Stimulated activated CD4-positive, alpha-beta T cell treated with anti-CD3 and anti-CD28 coated beads, Interleukin-12 subunit alpha, Interleukin-12 subunit beta, amount 100 ng/mL, for 4 hours (primary cell): ENCODE data around the gene CHST11.
"Not testable (repeated sequence)": the region's sequence is repeated elsewhere in the genome, so short reads cannot be mapped to it uniquely, and the experiment has no call there.

ENCODE experiments used
- DNase-seq: peaks from one replicate; pipeline ENCODE4 v3.0.0-alpha.2; 2020

CHST11 gene

DNA sequence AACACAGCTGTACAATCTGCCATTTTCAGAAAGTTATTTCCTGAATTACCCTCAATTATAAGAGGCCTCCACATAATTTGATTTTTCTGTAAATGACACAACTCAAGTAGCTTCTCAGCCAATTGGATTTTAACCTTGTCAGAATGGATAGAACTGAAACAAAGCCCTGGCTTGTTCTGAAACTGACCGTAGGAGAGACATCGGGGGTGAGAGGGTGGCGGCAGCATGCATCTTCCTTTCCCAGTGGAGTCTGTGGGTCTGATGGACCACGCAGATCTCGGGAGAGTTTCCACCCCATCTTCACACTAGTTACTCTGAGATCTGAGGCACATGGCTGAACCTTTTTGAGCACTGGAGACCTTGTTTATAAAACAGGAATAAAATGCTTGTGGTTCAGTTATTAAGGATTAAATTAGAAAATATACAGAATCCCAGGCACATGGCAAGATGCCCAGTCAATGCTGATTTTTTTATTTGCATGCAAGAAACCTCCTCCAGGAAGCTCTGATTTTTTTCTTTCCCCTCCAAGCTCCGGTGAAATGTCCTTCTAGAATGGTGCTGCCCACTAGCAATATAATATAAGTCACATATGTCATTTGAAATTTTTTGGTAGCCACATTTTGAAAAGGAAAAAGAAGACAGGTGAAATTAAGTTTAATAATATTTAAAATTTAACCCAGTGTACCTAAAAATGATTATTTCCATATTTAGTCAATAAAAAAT is 153.9 kb downstream of the CHST11 start:
- no peak for DNase-seq

DNA sequence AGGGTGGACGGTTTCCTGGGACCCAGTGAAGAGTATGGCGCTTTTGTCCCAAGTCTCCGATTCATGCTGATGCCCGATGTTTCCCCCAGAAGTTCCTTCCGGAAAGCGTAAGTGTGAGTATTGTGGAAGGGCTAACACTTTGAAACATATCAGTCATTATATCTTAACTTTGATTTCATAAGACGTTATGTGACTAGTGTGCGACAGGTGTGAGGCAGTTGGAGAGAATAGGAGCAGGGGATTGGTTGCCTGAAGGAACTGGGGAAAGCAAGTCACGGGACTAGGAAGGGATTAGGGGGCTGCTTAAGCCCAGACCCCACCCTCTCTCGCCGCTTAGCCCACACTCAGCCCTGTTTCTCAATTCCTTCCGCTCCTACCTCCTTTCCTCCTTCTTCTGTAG is 154.9 kb downstream of the CHST11 start:
- DNase-seq = no peak

DNA sequence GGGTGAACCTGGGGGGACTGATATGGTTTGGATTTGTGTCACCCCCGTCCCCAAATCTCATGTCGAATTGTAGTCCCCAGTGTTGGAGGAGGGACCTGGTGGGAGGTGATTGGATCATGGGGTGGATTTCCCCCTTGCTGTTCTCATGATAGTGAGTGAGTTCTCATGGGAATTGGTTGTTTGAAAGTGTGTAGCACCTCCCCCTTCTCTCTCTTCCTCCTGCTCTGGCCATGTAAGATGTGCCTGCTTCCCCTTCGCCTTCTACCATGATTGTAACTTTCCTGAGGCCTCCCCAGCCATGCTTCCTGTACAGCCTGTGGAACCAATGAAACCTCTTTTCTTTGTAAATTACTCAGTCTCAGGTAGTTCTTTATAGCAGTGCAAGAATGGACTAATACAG is 156.6 kb downstream of the CHST11 start:
- DNase-seq = not testable (repeated sequence)

- DNase-seq = no peak
These were observed 158.4 kb downstream of the CHST11 start for GRCh38 chr12:104615048-104615561.

DNA sequence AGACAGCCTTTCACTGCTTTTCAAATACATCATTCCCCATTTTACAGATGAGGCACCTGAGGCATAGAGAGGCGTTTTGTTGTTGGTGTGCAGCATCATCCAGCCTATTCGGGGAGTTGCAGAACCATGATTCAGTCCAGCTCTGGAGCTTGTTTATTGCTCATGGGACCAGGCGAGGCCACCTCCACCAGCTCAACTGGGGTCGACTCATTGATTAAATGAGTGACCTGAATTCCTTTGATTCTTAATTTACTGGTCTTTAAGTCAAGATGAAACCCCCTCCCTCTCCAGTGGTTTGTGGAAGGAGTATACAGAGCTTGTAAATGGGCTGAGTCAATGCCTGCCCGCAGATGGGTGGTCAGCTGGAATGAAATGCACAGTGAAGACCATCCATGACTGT is 161.9 kb downstream of the CHST11 start:
- no peak for DNase-seq

DNA sequence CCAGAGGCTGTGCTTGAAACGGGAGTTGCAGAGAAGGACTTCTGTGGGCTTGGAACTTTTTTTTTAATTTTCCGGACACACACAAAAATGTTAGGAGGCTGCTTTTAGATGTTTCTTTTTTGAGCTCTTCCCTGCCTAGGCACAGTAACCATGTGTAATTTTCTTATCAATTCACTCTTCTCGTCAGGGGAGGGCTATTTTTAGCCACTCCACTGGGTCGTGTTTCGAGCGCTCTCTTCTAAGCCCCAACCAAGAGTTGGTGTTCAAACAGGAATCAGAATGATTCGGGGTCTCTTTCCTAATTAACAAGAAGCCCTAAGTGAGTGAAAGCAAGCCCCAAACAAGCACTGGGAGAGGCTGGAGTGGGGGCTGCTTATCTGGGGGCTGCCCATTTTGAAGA is 162.6 kb downstream of the CHST11 start:
- no peak for DNase-seq

- no peak for DNase-seq
These were observed 164.2 kb downstream of the CHST11 start for GRCh38 chr12:104620837-104621531.

GRCh38 chr12:104622928-104623327 is 166.2 kb downstream of the CHST11 start:
- no peak for DNase-seq

GRCh38 chr12:104623883-104624282 is 167.1 kb downstream of the CHST11 start:
- no peak for DNase-seq

DNA sequence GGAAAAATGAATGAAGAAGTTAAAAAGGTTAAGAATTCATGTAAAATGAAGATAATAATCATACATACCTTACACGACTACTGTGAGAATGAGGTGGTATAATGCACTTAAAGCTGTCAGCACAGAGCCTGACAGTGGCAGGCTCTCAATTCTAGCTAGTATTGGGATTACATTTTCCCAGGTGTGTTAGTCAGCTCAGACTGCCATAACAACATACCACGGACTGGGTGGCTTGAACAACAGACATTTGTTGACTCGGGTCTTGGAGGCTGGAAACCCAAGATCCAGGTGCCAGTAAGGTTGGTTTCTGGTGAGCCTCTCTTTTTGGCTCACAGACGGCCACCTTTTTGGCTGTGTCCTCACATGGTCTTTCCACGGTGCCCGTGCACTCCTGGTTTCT is 167.8 kb downstream of the CHST11 start:
- no peak for DNase-seq

DNA sequence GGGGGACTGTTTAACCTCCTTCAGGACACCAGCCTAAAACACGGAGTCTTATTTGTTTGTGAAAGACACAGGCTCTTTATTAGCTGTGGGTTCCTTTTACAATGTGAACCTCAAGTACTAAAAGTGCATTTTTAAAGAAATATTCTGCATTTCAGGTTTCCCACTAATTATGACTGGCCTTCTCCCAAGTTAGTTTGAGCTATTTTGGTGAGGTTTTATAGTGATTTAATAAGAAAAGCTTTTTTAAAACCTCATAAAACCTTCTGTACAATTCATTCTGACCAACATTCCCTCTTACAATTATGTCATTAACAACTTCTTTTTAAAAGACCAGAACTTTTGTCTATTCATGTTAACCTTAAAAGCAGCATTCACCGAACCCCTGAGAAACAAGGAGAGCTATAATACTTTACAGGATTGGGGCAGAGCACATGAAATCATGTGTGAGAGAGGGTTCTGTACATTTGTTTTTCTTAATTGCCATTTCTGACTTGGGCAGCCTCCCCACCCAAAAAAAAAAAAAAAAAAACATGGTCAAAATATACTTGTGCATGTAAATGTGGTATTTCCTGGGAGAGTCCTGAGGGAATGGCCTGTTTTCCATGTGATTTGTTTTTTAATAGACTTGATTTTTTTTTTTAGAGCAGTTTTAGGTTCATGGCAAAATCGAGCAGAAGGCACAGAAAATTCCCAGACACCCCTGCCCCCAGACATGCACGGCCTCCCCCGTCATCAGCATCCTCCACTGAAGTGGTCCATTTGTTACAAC is 169.5 kb downstream of the CHST11 start:
- no peak for DNase-seq

DNA sequence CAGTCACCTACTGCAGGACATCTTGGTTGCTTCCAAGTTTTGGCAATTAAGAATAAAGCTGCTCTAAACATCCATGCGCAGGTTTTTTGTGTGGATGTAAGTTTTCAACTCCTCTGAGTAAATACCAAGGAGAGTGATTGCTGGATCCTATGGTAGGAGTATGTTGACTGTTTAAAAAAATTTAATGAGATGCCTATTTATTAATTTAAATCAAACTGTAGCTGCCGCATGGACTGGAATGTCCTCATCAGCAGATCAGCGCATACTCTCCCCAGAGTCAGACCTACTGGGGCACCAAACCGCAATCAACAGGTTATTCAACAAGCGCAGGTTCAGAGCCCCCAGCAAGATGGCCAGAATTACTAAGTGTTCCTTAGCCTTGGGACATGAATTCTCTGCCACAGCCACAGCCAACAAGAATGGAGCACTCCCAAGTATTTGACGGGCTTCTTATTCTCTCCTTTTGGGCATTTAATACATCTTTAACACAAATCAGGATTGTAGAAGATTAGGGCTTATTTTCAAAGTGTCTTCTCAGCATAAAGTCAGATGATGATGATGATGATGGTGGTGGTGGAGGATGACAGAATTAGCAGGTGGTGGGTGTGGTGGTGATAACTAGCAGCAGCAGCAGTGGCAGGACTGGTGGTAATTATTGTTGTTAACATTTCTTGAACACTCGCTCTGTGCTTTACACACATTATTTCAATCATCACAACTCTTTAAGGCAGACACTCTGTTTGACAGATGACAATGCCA is 170.7 kb downstream of the CHST11 start:
- no peak for DNase-seq

DNA sequence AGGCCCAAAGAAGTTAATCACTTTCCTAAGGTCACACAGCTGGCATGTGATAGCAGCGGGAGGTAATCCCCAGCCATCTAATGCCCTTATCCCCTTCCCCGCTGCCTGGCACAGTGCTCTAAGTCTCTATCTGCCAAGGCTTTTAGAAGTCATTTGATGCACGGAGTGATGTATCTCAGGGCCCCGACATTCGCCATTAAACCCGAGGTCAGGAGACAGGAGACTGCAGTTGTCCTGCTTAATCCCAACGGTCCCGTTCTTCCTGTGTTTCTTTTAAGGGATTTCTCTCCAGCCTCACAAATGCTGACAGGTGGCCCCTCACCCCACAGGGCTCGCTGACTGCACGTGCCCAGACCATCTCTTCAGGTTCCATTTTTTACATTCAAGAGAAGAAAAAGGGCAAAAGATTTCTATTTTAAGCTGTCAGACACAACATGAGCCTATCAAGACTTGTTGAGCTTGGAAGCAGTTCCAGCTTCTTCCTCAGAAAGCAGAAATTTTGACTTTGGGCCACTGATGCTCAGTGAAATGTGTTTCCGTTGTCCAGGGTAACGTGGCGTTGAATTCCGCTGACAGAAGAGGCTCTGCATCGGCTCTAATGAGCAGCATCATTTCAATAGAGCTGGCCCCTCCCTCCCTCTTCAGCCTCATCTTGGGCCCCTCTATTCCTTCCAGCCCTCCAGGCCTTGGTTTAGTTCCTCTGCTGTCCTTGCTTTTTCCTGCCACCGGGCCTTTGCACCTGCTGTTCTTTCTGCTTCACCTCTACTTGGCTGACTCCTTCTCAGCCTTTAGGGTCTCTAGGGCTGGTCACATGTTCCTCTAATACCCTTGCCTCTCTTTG is 171.5 kb downstream of the CHST11 start:
- DNase-seq = no peak

DNA sequence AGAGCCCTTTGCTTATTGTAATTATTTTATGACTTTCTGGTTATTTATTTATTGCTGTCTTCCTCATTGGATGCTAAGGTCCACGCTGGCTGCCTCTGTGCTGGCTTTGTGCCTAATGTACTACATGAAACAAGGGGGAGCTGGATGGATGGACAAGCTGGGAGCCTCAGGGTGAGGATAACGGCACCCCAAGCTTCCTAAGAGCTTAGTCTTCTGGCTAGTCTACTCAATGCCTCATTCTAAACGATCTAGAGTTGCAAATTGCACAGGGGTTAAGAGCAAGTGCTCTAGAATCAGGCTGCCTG is 172.0 kb downstream of the CHST11 start:
- DNase-seq = no peak

- DNase-seq = no peak
These were observed 173.5 kb downstream of the CHST11 start for GRCh38 chr12:104630230-104630670.

- DNase-seq = no peak
These were observed 175.1 kb downstream of the CHST11 start for GRCh38 chr12:104631867-104632266.

DNA sequence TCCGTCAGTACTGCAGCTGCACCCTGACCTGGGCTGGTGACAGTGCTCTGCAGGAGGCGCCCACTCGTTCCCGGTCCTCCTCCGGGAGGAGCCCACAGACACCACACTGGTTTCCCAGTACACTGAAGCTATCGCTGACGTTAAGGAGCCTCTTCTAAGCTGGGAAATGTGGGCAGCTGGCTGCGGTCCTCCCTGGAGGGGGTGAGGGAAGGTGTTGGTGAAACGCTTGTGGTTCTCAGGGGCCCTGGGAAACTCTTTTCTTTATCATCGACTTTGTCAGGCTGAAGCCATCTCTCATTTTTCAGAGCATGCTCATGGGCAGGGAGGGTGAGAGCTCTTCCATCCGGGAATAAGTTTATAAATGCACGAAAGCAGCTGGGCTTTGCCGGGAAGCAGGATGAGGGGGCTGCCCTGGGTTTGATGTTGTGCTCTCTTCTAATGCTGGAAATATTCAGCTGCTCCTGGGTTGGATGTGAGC is 176.0 kb downstream of the CHST11 start:
- DNase-seq = no peak

GRCh38 chr12:104634044-104634443 is 177.3 kb downstream of the CHST11 start:
- no peak for DNase-seq

GRCh38 chr12:104634852-104635251 is 178.1 kb downstream of the CHST11 start:
- DNase-seq = no peak

DNA sequence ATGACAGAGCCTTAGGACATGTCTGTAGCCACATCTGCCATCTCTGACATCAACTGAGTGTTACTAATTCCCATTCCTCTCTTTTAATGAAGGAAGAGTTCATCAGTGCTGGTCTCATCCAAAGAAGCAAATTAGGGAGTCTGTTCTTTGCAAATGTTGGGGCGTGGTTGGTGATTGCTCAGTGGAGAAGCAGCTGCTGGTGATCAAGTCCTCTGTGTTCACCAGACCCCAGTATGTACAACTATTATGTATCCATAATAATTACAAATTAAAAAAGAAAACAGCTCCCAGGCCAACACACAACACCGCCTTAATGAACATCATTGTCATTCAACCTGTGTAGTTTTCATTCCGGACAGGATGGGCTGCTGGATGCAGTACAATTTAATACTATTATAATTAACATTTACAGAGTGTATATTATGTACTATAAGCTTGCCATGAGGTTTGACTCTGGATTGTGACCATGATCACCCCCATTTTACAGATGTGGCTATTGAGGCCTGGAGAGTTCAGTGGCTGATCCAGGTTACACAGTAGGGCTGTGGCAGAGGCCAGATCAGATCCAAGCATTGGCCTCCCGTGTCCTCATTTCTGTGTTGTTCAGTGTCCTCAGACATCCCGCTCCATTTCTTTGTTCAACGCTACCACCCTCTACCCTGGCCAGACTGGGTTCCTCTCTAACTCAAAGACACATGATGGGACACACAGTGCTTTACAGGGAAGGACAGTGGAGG is 179.0 kb downstream of the CHST11 start:
- DNase-seq = no peak

GRCh38 chr12:104636496-104636895 is 179.7 kb downstream of the CHST11 start:
- no peak for DNase-seq
